Smooth muscle cell (in vitro differentiated cells): ENCODE results near the gene STMN3. TPM values are rescaled to one million over a fixed set of nuclear protein-coding genes. Genes with fewer than 3 reads are reported as not detected.

Source experiments
- DNase-seq: peaks from one replicate; lab custom pipeline; 2025; ENCODE audit not compliant: unreplicated experiment; lab: John Stamatoyannopoulos, UW
- H2AFZ ChIP-seq: fragments of 200-600 bp; sonication (generic); 2 replicates; pipeline ENCODE4 v1.6.0; 2016; ENCODE audit warnings: antibody characterized with exemption, low read depth, mild to moderate bottlenecking
- H3F3A ChIP-seq: fragments of 200-600 bp; sonication (generic); 2 replicates; pipeline ENCODE4 v1.6.0; 2017; ENCODE audit warnings: antibody characterized with exemption, low read depth
- H3K27ac ChIP-seq: fragments of 200-600 bp; sonication (generic); 2 replicates; pipeline ENCODE4 v1.5.1; 2016; ENCODE audit warnings: low read depth, mild to moderate bottlenecking
- H3K27me3 ChIP-seq: fragments of 200-600 bp; sonication (generic); 2 replicates; pipeline ENCODE4 v1.6.1; 2016; ENCODE audit warnings: low read depth, mild to moderate bottlenecking
- H3K36me3 ChIP-seq: fragments of 200-600 bp; sonication (generic); 2 replicates; pipeline ENCODE4 v1.5.1; 2016; ENCODE audit warnings: low read depth
- H3K4me1 ChIP-seq: fragments of 200-600 bp; sonication (generic); 2 replicates; pipeline ENCODE4 v1.5.1; 2016; ENCODE audit warnings: low read depth
- H3K4me2 ChIP-seq: fragments of 200-600 bp; sonication (generic); 2 replicates; pipeline ENCODE4 v1.6.0; 2016; ENCODE audit warnings: mild to moderate bottlenecking
- H3K4me3 ChIP-seq: fragments of 200-600 bp; sonication (generic); 2 replicates; pipeline ENCODE4 v1.5.1; 2016; ENCODE audit warnings: mild to moderate bottlenecking
- H3K79me2 ChIP-seq: fragments of 200-600 bp; sonication (generic); 2 replicates; pipeline ENCODE4 v1.6.0; 2016; ENCODE audit warnings: low read depth, mild to moderate bottlenecking
- H3K9ac ChIP-seq: fragments of 200-600 bp; sonication (generic); 2 replicates; pipeline ENCODE4 v1.6.0; 2016; ENCODE audit warnings: low read depth
- H3K9me3 ChIP-seq: fragments of 200-600 bp; sonication (generic); replicated peaks from 2 replicates; pipeline ENCODE4 v1.5.1; 2016; ENCODE audit warnings: low read depth
- H4K20me1 ChIP-seq: fragments of 200-600 bp; sonication (generic); 2 replicates; pipeline ENCODE4 v1.6.0; 2016; ENCODE audit warnings: low read depth
- CTCF ChIP-seq: fragments of 200-600 bp; sonication (generic); IDR thresholded peaks from 2 replicates; pipeline ENCODE4 v1.5.1; 2017; ENCODE audit warnings: borderline replicate concordance, mild to moderate bottlenecking, antibody characterized with exemption; ENCODE audit not compliant: insufficient read depth, poor library complexity, severe bottlenecking
- WGBS: methylation state at CpG from one replicate; pipeline ENCODE4 v1.1.7; 2016; ENCODE audit warnings: low lambda C conversion rate; 5-methylcytosine and 5-hydroxymethylcytosine counted together
- polyA plus RNA-seq: library from polyadenylated mRNA; unstranded; fragments of >200 nt; fragmentation: Nextera tagmentation; extraction: Ambion mirVana; gene quantifications from 2 replicates; pipeline ENCODE4 v1.2.1, GENCODE V29; 2016
- total RNA-seq: library from RNA; depleted of rRNA; stranded (reverse); fragments of >200 nt; gene quantifications from 2 replicates; pipeline ENCODE4 v1.2.3, GENCODE V29; 2014

Gene STMN3
- total and polyA plus RNA-seq, 2 experiments from 2014 or later: 4.8 to 10.8 TPM

- H3K27me3 ChIP-seq: no peaks in the 10 kb centered on the region
- peaks cover 20% of the 10 kb centered on the region for H3K4me1 ChIP-seq
- TF ChIP-seq CTCF: no peak
- H3K4me2 ChIP-seq: no peak overlapping the region
- peaks cover 5% of the 10 kb centered on the region for H3K79me2 ChIP-seq
- WGBS: 89% methylated on average over 5 of the region's 5 CpGs
- no peak for DNase-seq
- H3K27ac ChIP-seq: no peak overlapping the region
- H3F3A ChIP-seq: no peaks in the 10 kb centered on the region
- H3K36me3 ChIP-seq: no peaks in the 10 kb centered on the region
- no peak overlapping the region for H3K4me3 ChIP-seq
- no peaks in the 10 kb centered on the region for H4K20me1 ChIP-seq
- H2AFZ ChIP-seq: no peak overlapping the region
- H3K9me3 ChIP-seq: no peaks in the 10 kb centered on the region
- H3K9ac ChIP-seq: no peak overlapping the region
Measured at GRCh38 chr20:63701051-63701328, 47.8 kb upstream of the STMN3 start.

DNA sequence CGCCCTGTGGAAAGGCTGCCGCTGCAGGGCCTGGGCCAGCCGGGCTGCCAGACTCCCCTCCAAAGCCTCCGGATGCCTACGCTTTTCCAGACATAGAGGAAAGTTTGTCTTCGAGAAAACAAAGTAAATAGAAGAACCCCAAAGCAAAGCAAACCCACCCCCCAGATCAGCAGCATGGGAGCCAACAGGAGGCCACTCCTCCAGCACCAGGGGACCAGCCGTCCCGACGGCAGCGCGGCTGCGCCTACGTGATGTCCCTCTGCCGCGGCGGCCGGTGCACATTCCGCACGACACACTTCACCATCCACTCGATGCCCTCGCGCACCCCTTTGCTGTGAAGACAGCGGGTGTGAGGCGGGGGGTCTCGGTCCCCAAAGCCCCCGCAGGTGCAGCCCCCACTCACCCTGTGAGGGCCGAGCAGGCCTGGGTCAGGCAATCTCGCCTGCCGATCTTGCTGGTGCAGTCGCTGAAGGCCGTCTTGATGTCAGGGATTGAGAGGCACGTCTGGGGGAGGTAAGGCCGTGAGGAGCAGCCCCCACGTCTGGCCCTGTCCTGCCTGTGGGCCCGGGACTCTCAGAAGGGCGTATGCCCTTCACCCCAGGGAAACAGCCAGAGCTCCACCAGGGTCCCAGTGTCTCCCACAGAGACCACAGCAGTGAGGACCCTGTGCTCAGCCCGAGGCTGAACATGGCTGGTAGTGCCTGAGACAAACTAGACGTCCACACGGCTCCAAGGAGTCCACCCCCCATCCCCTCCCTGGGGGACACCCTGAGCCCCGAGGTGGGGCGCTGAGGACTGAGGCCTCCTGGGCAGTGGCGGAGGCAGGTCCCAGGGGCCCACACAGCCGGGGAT lies 47.2 kb upstream of the STMN3 start:
- Histone ChIP-seq H3K79me2 (no peaks in the 10 kb centered on the region), H3K36me3 (no peaks in the 10 kb centered on the region), H3K4me2 (no peak overlapping the region), H4K20me1 (no peaks in the 10 kb centered on the region), H3K9ac (peak overlapping the region; percentile 91), H3K9me3 (no peaks in the 10 kb centered on the region), H3K27me3 (no peaks in the 10 kb centered on the region), H2AFZ (no peak overlapping the region), H3K4me1 (peaks cover 20% of the 10 kb centered on the region), H3F3A (no peaks in the 10 kb centered on the region), H3K4me3 (no peak overlapping the region), H3K27ac (no peak overlapping the region)
- WGBS: 95% methylated on average over 39 of the region's 43 CpGs
- TF ChIP-seq CTCF: no peak
- no peak for DNase-seq

DNA sequence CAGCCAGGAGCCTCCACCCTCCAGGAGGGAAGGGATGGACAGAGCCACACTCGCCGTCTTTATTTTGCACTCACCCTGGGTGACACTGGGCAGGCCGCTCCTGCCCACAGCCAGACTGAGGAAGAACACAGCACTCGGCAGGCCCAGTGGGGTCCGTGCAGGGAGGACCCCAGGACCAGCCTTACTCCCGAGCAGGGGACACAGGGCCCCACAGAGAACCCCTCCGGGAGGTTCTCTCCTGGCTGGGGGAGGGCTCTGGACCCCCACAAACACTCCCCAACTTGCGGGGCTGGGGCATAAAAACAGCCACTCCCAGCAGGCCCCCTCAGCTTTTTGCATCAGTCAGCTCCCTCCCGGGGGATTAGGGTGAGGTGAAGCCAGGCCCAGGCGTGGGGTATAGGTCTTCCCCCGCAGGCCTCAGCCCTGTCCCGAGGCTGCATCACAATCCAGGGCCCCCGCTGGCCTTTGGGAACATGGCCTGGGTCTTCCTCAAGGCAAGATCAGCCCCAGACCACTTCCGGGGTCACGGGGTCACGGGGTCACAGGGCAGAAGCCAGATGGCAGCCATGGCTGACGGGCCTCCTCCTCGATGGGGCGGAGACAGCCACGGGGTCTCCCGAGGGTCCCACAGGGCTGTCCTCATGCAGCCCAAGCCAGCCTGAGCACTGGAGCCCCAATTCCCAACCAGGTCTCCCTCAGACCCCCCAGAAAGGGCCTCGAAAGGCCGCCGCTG lies 46.4 kb upstream of the STMN3 start:
- DNase-seq: no peak
- H3K79me2 ChIP-seq: no peaks in the 10 kb centered on the region
- TF ChIP-seq CTCF: no peak
- H3K9me3 ChIP-seq: no peaks in the 10 kb centered on the region
- no peak overlapping the region for H2AFZ ChIP-seq
- no peaks in the 10 kb centered on the region for H4K20me1 ChIP-seq
- no peak overlapping the region for H3K4me3 ChIP-seq
- no peaks in the 10 kb centered on the region for H3F3A ChIP-seq
- H3K9ac ChIP-seq: peak overlapping the region; percentile 91
- H3K27me3 ChIP-seq: no peaks in the 10 kb centered on the region
- peaks cover 20% of the 10 kb centered on the region for H3K4me1 ChIP-seq
- peak overlapping the region; percentile 97 for H3K27ac ChIP-seq
- no peaks in the 10 kb centered on the region for H3K36me3 ChIP-seq
- WGBS: 89% methylated on average over 21 of the region's 24 CpGs
- H3K4me2 ChIP-seq: peak overlapping the region; percentile 83
